SJCRH30 (cell line): ENCODE measurements around the gene EXOSC10. TPM values are rescaled to one million over a fixed set of nuclear protein-coding genes. Genes with fewer than 3 reads are reported as not detected.
A peak's percentile ranks its signal among the peaks of the same experiment; 100 is the strongest.
"Not testable (repeated sequence)": the region's sequence is repeated elsewhere in the genome, so short reads cannot be mapped to it uniquely, and the experiment has no call there.

ENCODE experiments used
- DNase-seq, 2 experiments: peaks; one replicate each; pipeline ENCODE4 v3.0.0-alpha.2; 2015 to 2020
- H3K27ac ChIP-seq: fragments of 250-450 bp; sonication (Bioruptor Pico); 2 replicates; pipeline ENCODE4 v1.5.1; 2020; ENCODE audit warnings: mild to moderate bottlenecking, moderate library complexity
- H3K27me3 ChIP-seq: fragments of 250-450 bp; sonication (Bioruptor Pico); 2 replicates; pipeline ENCODE4 v1.5.1; 2020; ENCODE audit warnings: mild to moderate bottlenecking, moderate library complexity
- H3K36me3 ChIP-seq: fragments of 250-450 bp; sonication (Bioruptor Pico); 2 replicates; pipeline ENCODE4 v1.5.1; 2020; ENCODE audit warnings: mild to moderate bottlenecking, moderate library complexity
- H3K4me1 ChIP-seq: fragments of 250-450 bp; sonication (Bioruptor Pico); 2 replicates; pipeline ENCODE4 v1.5.1; 2020; ENCODE audit warnings: mild to moderate bottlenecking, moderate library complexity
- H3K4me3 ChIP-seq: fragments of 250-450 bp; sonication (Bioruptor Pico); 2 replicates; pipeline ENCODE4 v1.5.1; 2020; ENCODE audit warnings: mild to moderate bottlenecking, moderate library complexity
- H3K9me3 ChIP-seq: fragments of 250-450 bp; sonication (Bioruptor Pico); replicated peaks from 2 replicates; pipeline ENCODE4 v1.5.1; 2020; ENCODE audit warnings: mild to moderate bottlenecking, moderate library complexity
- total RNA-seq: library from RNA; depleted of rRNA; stranded (reverse); fragments of >200 nt; shearing (Covaris generic); gene quantifications from 2 replicates; pipeline ENCODE4 v1.2.3, GENCODE V29; 2014

The EXOSC10 gene
- total RNA-seq, 1 experiment from 2014 or later, result 97.5 TPM

DNA sequence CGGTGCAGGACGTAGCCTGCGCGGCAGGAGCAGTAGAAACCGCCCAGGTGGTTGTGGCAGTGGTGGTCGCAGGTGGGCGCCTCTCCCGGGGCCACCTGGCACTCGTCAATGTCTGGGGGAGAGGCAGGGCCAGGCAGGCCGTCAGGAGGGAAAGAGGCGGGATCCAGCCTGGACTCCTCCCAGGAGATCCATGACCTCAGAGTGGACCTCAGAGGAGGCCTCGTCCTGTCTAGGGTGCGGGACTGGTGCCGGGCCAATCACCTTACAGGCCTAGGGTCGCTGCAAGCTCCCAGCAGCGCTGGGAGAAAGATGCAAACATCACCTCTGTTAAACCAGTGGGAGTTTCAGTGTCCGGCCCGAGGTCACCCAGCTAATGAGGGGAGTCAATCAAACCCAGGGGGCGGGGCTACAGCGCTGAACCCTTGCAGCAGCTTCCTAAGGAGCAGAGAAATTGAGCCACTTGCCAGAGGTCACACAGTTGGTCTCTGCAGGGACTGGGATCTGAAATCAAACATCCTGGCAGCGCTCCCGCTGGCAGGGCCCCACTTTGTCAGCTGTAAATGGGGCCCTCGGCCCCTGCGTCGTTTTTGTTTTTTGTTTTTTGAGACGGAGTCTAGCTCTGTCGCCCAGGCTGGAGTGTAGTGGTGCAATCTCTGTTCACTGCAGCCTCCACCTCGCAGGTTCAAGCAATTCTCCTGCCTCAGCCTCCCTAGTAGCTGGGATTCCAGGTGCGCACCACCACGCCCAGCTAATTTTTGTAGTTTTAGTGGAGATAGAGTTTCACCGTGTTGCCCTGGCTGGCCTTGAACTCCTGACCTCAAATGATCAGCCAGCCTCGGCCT is 54.0 kb downstream of the EXOSC10 start:
- no peaks in the 10 kb centered on the region for H3K9me3 ChIP-seq
- no peak overlapping the region for H3K27ac ChIP-seq
- H3K4me1 ChIP-seq, result peaks cover 11% of the 10 kb centered on the region; the same call in 1 of the 2 replicates
- H3K36me3 ChIP-seq, result no peaks in the 10 kb centered on the region
- no peak overlapping the region for H3K4me3 ChIP-seq
- peak in 1 of 2 experiments; percentile 36 for DNase-seq
- no peaks in the 10 kb centered on the region for H3K27me3 ChIP-seq

DNA sequence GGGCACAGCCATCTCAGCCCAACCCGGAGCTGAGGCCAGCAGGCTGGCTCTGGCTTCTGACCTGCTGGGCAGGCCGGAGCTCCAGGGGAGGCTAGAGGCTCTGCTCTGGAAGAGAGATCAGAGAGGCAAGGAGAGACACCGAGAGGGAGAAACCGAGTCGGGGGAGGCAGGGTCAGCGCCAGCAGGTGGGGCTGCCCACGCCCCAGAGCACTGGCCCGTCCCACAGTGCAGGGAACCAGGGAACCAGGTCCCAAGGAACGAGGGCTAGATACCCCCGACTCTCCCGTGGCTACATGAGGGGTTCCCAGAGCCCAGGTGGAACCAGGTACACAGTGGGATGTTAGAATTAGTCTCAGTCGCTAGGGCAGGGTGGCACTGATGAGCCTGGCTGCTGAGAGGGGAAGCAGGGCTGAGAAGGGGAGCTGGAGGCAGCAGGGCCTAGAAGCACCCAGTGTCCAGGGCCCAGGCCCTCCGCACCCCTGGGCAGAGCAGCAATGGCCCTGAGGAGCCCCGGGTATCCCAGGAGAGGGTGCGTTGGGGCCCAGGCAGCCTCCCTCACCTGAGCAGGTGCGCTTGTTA is 54.7 kb downstream of the EXOSC10 start:
- Histone ChIP-seq H3K9me3 (no peaks in the 10 kb centered on the region), H3K4me1 (peaks cover 11% of the 10 kb centered on the region; the same call in 1 of the 2 replicates), H3K27ac (no peak overlapping the region), H3K4me3 (no peak overlapping the region), H3K27me3 (no peaks in the 10 kb centered on the region), H3K36me3 (no peaks in the 10 kb centered on the region)
- no peak for DNase-seq

DNA sequence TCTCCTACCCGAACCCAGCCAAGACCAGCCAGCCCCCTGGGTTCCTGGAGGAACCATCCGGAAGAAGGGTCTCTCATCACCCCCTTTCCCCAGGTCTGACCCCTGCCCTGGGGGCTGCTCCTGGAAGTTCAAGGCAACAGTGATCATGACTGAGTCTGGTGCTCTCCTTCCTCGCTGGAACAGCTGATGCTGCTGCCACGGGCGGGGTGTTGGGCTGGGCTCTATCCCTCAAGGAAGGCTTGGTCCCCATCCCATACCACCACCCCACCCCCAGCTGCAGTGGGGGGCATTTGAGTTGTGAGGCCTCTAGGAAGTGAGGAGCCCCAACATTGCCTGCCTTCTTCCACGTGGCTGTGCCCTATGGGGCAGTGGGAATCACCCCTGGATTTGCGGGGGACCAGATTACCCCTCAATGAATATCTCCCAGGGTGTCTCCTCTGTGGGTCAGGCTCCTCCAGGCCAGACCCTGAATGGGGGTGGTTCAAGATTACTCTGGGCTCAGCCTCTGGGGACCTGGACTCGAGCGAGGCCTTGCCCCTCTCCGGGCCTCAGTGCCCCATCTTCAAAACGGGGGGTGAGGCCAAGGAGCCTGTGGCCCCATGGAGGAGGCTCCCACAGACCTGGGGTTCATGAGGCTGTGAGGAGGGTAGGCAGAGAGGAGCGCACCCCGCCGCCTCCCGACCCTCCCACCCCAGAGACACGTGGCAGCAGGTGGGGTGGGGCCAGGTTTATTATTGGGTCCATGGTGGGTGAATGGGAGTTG is 55.4 kb downstream of the EXOSC10 start:
- Histone ChIP-seq H3K4me1 (peaks cover 11% of the 10 kb centered on the region; the same call in 1 of the 2 replicates), H3K4me3 (no peak overlapping the region), H3K27ac (no peak overlapping the region), H3K27me3 (no peaks in the 10 kb centered on the region), H3K36me3 (no peaks in the 10 kb centered on the region), H3K9me3 (no peaks in the 10 kb centered on the region)
- DNase-seq, result no peak

DNA sequence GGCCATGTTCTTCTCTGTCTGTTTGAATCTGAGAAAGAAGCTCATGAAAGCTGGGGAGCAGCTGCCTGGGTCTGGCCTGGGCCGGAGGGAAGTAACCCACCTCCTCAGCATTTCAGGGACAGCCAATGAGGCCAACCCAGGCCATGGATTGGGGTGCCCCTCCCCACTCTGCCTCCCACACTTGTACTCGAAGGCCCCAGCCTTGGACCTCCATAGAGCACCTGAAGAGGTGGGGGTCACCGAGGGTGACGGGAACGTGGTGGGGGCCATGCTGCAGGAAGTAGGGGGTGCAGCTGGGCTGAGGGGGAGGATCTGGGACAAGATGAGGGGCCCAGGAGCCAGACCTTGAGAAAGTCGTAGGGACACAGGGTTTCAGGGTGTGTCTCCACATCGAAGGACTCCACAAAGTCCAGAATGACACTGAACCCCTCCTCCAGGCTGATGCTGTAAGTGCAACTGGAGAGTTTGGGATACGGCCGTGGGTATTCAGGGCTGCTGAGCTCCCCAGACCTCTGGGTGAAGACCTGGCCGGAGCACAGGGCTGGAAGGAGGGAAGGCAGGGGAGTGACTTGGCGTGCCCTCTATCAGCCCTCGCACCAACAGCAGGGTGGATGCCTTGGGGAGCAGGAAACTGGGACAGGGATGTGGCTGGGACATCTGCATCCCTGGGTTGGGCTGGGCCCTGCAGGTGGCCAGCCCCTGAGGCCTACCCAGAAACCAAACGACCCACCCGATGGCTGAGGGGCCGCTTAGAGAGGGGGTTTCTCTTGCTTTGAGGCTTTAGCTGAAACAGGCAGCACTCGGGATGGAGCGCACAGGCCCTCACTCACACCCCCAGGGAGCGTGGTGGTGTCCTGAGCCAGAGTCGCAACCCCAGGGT is 56.4 kb downstream of the EXOSC10 start:
- Histone ChIP-seq H3K9me3 (no peaks in the 10 kb centered on the region), H3K27ac (no peak overlapping the region), H3K27me3 (no peaks in the 10 kb centered on the region), H3K4me1 (peaks cover 11% of the 10 kb centered on the region; the same call in 1 of the 2 replicates), H3K4me3 (no peak overlapping the region), H3K36me3 (no peaks in the 10 kb centered on the region)
- no peak for DNase-seq

DNA sequence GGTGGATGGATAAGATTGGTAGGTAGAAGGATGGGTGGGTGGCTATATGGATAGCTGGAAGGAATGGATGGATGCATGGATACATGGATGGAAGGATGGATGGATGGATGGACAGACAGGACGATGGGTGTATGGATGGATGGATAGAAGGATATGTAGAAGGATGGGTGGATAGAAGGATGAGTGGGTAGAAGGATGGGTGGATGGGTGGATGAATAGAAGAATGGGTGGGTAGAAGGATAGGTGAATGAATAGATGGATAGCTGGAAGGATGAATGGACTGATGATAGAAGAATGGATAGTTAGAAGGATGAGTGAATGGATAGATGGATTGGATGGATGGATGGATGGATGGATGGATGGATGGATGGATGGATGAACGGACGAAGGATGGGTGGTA is 57.6 kb downstream of the EXOSC10 start:
- H3K9me3 ChIP-seq, result no peaks in the 10 kb centered on the region
- H3K27ac ChIP-seq, result no peak overlapping the region
- H3K36me3 ChIP-seq, result no peaks in the 10 kb centered on the region
- H3K4me3 ChIP-seq, result no peak overlapping the region
- H3K4me1 ChIP-seq, result peaks cover 11% of the 10 kb centered on the region; the same call in 1 of the 2 replicates
- DNase-seq, result no peak
- no peaks in the 10 kb centered on the region for H3K27me3 ChIP-seq

DNA sequence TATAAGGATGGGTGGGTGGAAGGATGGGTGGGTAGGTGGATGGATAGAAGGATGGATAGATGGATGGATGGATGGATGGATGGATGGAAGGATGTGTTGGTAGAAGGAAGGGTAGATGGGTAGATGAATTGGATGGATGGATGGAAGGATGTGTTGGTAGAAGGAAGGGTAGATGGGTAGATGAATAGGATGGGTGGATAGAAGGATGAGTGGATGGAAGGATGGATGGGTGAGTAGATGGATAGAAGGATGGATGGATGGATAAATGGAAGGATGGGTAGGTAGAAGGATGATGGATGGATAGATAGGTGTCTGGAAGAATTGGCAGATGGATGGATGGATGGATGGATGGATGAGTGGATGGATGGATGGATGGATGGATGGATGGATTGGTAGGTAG is 58.6 kb downstream of the EXOSC10 start:
- Histone ChIP-seq H3K27me3 (no peaks in the 10 kb centered on the region), H3K4me3 (no peak overlapping the region), H3K36me3 (no peaks in the 10 kb centered on the region), H3K27ac (no peak overlapping the region), H3K4me1 (peaks cover 5% of the 10 kb centered on the region; the same call in 1 of the 2 replicates), H3K9me3 (no peaks in the 10 kb centered on the region)
- no peak for DNase-seq

DNA sequence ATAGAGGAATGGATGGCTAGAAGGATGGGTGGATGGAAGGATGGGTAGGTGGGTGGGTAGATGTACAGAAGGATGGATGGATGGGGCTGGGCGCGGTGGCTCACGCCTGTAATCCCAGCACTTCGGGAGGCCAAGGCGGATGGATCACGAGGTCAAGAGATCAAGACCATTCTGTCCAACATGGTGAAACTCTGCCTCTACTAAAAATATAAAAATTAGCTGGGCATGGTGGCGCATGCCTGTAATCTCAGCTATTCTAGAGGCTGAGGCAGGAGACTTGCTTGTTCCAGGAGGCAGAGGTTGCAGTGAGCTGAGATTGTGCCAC is 59.6 kb downstream of the EXOSC10 start:
- H3K27me3 ChIP-seq, H3K27ac ChIP-seq, DNase-seq, H3K4me1 ChIP-seq, H3K9me3 ChIP-seq, H3K4me3 ChIP-seq, H3K36me3 ChIP-seq: not testable (repeated sequence)

DNA sequence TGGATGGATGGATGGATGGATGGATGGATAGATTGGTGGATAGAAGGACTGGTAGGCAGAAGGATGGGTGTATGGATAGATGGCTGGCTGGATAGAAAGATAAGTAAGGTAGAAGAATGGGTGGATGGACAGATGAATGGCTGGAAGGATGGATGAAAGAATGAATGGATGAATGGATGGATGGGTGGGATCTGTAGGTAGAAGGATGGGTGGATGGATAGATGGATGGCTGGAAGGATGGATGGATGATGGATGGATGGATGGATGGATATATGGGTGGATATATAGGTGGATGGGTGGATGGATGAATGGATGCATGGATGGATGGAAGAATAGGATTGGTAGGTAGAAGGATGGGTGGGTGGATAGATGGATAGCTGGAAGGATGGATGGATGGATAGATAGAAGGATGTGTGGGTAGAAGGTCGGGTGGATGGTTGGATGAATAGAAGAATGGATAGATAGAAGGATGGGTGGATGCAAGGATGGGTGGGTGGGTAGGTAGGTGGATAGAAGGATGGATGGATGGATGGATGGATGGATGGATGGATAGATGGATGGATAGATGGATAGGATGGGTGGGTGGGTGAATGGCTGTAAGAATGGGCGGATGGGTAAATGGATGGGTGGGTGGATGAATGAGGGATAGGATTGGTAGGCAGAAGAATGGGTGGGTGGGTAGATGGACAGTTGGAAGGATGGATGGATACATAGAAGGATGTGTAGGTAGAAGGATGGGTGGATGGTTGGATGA is 60.1 kb downstream of the EXOSC10 start:
- no peaks in the 10 kb centered on the region for H3K36me3 ChIP-seq

DNA sequence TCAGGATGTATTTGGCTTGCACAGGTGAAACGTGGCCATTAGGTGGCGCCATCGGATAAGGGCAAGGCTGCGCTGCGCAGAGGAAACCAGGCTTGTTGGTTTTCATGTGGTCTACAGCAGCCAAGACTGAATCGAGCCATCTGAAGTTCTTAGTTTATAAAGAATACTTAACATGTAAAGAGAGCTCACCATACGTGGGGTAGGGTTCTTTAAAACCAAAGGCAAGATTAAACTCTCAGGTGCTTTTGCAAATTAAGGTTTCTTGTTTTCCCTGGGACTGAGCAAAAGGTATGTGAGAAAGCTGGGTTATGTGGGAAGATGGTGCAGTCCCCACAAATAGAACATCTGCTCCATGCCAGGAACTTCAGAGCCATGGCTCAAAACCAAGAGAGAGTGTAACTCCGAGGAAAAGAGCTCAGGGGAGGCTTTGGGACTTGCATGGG is 61.9 kb downstream of the EXOSC10 start:
- no peaks in the 10 kb centered on the region for H3K9me3 ChIP-seq
- no peaks in the 10 kb centered on the region for H3K36me3 ChIP-seq
- H3K27ac ChIP-seq, result no peak overlapping the region
- no peaks in the 10 kb centered on the region for H3K27me3 ChIP-seq
- H3K4me3 ChIP-seq, result no peak overlapping the region
- H3K4me1 ChIP-seq, result no peaks in the 10 kb centered on the region
- DNase-seq, result peak; percentile 80 to 94

More for the DNA sequence above, 60.1 kb downstream of the EXOSC10 start:
- Histone ChIP-seq H3K4me1 (no peaks in the 10 kb centered on the region), H3K27ac (no peak overlapping the region), H3K9me3 (no peaks in the 10 kb centered on the region), H3K4me3 (no peak overlapping the region), H3K27me3 (no peaks in the 10 kb centered on the region)
- no peak for DNase-seq

DNA sequence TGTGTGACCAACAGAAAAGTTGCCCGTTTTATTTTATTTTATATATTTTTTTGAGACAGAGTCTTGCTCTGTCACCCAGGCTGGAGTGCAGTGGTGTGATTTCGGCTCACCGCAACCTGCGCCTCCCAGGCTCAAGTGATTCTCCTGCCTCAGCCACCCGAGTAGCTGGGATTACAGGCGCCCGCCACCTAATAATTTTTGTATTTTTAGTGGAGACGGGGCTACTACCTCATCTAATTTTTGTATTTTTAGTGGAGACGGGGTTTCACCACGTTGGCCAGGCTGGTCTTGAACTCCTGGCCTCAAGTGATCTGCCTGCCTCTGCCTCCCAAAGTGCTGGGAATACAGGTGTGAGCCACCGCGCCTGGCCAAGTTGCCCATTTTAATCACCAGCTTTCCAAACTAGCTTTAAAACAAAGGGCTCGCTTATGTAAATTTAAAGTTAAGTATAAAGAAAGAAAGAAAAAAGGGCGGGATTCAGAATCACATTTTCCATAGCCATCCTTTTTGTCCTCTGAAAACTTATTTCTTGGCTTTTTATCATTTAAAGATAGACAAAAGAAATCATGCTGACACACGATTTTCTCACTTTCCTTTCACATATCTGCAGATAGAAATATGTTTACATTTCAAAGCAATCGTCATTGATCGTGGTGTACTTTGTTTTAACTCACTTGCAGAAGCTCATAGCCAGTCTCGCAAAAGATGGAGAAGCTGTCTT is 62.5 kb downstream of the EXOSC10 start:
- H3K27ac ChIP-seq, H3K9me3 ChIP-seq, H3K27me3 ChIP-seq, H3K4me3 ChIP-seq, DNase-seq, H3K4me1 ChIP-seq, H3K36me3 ChIP-seq: not testable (repeated sequence)

DNA sequence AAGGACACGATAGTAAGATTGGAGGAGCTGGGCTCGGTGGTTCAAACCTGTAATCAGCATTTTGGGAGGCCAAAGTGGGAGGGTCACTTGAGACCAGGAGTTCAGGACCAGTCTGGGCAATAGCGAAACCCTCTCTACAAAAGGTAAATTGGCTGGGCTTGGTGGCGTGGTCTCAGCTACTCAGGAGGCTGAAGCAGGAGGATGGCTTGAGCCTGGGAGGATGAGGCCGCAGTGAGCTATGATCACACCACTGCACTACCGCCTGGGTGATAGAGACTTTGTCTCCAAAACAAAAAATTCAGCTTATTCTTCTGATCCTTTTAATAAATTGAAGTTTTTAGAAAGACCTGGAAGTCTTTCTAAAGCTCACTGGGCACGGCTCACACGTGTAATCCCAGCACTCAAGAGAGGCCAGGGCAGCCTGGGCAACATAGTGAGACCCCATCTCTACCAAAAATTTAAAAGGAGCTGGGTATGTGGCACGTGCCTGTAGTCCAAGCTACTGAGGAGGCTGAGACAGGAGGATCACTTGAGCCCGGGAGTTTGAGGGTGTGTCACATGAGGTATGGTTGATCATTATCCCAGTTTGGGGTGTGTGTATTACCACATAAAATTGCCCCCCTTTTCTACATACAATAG is 67.9 kb downstream of the EXOSC10 start:
- H3K4me1 ChIP-seq, result peaks cover 5% of the 10 kb centered on the region
- peaks cover 14% of the 10 kb centered on the region for H3K36me3 ChIP-seq
- no peak overlapping the region for H3K27ac ChIP-seq
- no peak overlapping the region for H3K4me3 ChIP-seq
- no peaks in the 10 kb centered on the region for H3K9me3 ChIP-seq
- H3K27me3 ChIP-seq, result no peaks in the 10 kb centered on the region
- DNase-seq, result no peak

DNA sequence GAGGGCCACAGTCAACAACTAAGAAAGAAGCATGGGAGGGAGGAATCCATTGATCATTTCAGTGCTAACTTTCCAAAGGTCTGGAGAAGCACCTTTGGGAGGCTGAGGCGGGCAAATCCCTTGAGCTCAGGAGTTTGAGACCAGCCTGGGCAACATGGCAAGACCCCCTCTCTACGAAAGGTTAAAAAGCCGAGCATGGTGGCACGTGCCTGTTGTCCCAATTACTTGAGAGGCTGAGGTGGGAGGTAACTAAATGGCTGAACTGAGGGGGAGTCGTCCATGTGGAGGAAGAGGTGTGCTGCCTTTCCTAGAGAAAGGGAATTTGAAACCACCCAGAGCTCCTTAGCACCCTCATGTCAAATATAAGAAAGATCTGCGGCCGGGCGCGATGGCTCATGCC is 68.8 kb downstream of the EXOSC10 start:
- DNase-seq, result no peak
- Histone ChIP-seq H3K36me3 (peaks cover 22% of the 10 kb centered on the region), H3K4me3 (no peak overlapping the region), H3K9me3 (no peaks in the 10 kb centered on the region), H3K27ac (no peak overlapping the region), H3K4me1 (peaks cover 13% of the 10 kb centered on the region), H3K27me3 (no peaks in the 10 kb centered on the region)

DNA sequence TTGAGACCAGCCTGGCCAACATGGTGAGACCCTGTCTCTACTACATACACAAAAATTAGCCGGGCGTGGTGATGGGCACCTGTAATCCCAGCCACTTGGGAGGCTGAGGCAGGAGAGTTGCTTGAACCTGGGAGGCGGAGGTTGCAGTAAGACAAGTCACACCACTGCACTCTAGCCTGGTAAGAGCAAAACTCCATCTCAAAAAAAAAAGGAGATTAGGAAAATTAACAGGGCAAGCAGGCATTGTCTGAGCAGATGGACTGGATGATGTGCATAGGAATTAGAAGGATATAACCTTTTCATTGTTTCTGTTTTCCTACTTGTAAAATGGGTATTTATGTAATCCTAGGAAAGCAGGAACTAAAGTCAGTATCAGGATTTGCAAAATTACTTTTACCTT is 71.7 kb downstream of the EXOSC10 start:
- H3K27me3 ChIP-seq, result no peaks in the 10 kb centered on the region
- peaks cover 19% of the 10 kb centered on the region for H3K4me1 ChIP-seq
- no peaks in the 10 kb centered on the region for H3K9me3 ChIP-seq
- DNase-seq, result no peak
- H3K27ac ChIP-seq, result no peak overlapping the region
- H3K36me3 ChIP-seq, result peaks cover 48% of the 10 kb centered on the region
- H3K4me3 ChIP-seq, result no peak overlapping the region
